ENCODE measurements around the gene ASMT.
A peak's percentile ranks its signal among the peaks of the same experiment; 100 is the strongest.

ASMT gene

GRCh38 chrX:1591863-1592469 lies 22.9 kb upstream of the ASMT start:
- in situ Hi-C loops (cut with HindIII; ENCODE audit: low pct_ligation_motif_present, low sequenced_read_pairs): no loop called here

GRCh38 chrX:1592470-1593142 lies 22.3 kb upstream of the ASMT start:
- H3K27me3 ChIP-seq (replicated peaks): no peaks in the 10 kb centered on the region
- in situ Hi-C loops (cut with HindIII; ENCODE audit: low pct_ligation_motif_present, low sequenced_read_pairs): no loop called here
- H3K27ac ChIP-seq: peak overlapping the region; percentile 86
- H3K4me3 ChIP-seq (ENCODE audit: low read depth, low read length): peak overlapping the region; percentile 92
- peak; percentile 11 for DNase-seq
- H3K36me3 ChIP-seq (replicated peaks): peaks cover 32% of the 10 kb centered on the region
- TF ChIP-seq CTCF (IDR thresholded peaks at IDR 0.05; ENCODE audit: low read depth, low read length, missing control alignments): no peak

More at GRCh38 chrX:1591863-1592469, 22.9 kb upstream of the ASMT start:
- H3K27ac ChIP-seq: peak overlapping the region; percentile 86
- no peaks in the 10 kb centered on the region for H3K27me3 ChIP-seq (replicated peaks)
- peak overlapping the region; percentile 92 for H3K4me3 ChIP-seq (ENCODE audit: low read depth, low read length)
- DNase-seq: no peak
- TF ChIP-seq CTCF (IDR thresholded peaks at IDR 0.05; ENCODE audit: low read depth, low read length, missing control alignments): no peak
- H3K36me3 ChIP-seq (replicated peaks): peaks cover 26% of the 10 kb centered on the region

- H3K36me3 ChIP-seq (replicated peaks): peaks cover 36% of the 10 kb centered on the region
- no peak overlapping the region for H3K27ac ChIP-seq
- in situ Hi-C loops (cut with HindIII; ENCODE audit: low pct_ligation_motif_present, low sequenced_read_pairs): no loop called here
- no peak for DNase-seq
- no peak for TF ChIP-seq CTCF (IDR thresholded peaks at IDR 0.05; ENCODE audit: low read depth, low read length, missing control alignments)
- no peaks in the 10 kb centered on the region for H3K27me3 ChIP-seq (replicated peaks)
- H3K4me3 ChIP-seq (ENCODE audit: low read depth, low read length): peak overlapping the region; percentile 92
These were observed 21.3 kb upstream of the ASMT start for GRCh38 chrX:1593286-1594271.

GRCh38 chrX:1595711-1596060 lies 19.2 kb upstream of the ASMT start:
- in situ Hi-C loops (cut with HindIII; ENCODE audit: low pct_ligation_motif_present, low sequenced_read_pairs): no loop called here
- H3K36me3 ChIP-seq (replicated peaks): peaks cover 57% of the 10 kb centered on the region

More at GRCh38 chrX:1595711-1596060, 19.2 kb upstream of the ASMT start:
- Histone ChIP-seq H3K27me3 (replicated peaks) (no peaks in the 10 kb centered on the region), H3K27ac (no peak overlapping the region), H3K4me3 (ENCODE audit: low read depth, low read length) (no peak overlapping the region)
- no peak for DNase-seq
- TF ChIP-seq CTCF (IDR thresholded peaks at IDR 0.05; ENCODE audit: low read depth, low read length, missing control alignments): no peak
